ENCODE data around the gene ARHGEF37. TPM values are rescaled to one million over a fixed set of nuclear protein-coding genes. Genes with fewer than 3 reads are reported as not detected.
A peak's percentile ranks its signal among the peaks of the same experiment; 100 is the strongest.

The ARHGEF37 gene
- total RNA-seq, 4 donors from 2014 or later, result 10.2 to 21.4 (median 15.3) TPM

GRCh38 chr5:149610589-149611255 lies 29.4 kb downstream of the ARHGEF37 start:
- no peak overlapping the region for H3K4me3 ChIP-seq
- DNase-seq, result no peak

GRCh38 chr5:149611326-149611725 lies 30.0 kb downstream of the ARHGEF37 start:
- no peaks in the 10 kb centered on the region for H3K9me3 ChIP-seq
- no peaks in the 10 kb centered on the region for H3K27me3 ChIP-seq
- H3K4me3 ChIP-seq, result no peak overlapping the region
- DNase-seq, result peak in 2 of 3 donors; percentile 78 to 80
- peaks cover 0 to 30% (median 10%) of the 10 kb centered on the region in 4 donors for H3K4me1 ChIP-seq
- H3K27ac ChIP-seq, result peak overlapping the region in 3 of 4 donors; percentile 35 to 86 (median 66)
- TF ChIP-seq, protein P1, sequence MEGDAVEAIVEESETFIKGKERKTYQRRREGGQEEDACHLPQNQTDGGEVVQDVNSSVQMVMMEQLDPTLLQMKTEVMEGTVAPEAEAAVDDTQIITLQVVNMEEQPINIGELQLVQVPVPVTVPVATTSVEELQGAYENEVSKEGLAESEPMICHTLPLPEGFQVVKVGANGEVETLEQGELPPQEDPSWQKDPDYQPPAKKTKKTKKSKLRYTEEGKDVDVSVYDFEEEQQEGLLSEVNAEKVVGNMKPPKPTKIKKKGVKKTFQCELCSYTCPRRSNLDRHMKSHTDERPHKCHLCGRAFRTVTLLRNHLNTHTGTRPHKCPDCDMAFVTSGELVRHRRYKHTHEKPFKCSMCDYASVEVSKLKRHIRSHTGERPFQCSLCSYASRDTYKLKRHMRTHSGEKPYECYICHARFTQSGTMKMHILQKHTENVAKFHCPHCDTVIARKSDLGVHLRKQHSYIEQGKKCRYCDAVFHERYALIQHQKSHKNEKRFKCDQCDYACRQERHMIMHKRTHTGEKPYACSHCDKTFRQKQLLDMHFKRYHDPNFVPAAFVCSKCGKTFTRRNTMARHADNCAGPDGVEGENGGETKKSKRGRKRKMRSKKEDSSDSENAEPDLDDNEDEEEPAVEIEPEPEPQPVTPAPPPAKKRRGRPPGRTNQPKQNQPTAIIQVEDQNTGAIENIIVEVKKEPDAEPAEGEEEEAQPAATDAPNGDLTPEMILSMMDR (IDR thresholded peaks at IDR 0.05), result no peak
- no peak for TF ChIP-seq POLR2A (IDR thresholded peaks at IDR 0.05)
- H3K36me3 ChIP-seq, result peaks cover 0 to 16% (median 0%) of the 10 kb centered on the region in 3 donors

More at GRCh38 chr5:149610589-149611255, 29.4 kb downstream of the ARHGEF37 start:
- Histone ChIP-seq H3K27me3 (no peaks in the 10 kb centered on the region), H3K36me3 (peaks cover 0 to 16% (median 0%) of the 10 kb centered on the region in 3 donors), H3K9me3 (no peaks in the 10 kb centered on the region), H3K4me1 (peaks cover 0 to 36% (median 10%) of the 10 kb centered on the region in 4 donors), H3K27ac (peak overlapping the region in 3 of 4 donors; percentile 35 to 86 (median 66))
- no peak for TF ChIP-seq POLR2A (IDR thresholded peaks at IDR 0.05)
- TF ChIP-seq, protein P1 (IDR thresholded peaks at IDR 0.05), result no peak

DNA sequence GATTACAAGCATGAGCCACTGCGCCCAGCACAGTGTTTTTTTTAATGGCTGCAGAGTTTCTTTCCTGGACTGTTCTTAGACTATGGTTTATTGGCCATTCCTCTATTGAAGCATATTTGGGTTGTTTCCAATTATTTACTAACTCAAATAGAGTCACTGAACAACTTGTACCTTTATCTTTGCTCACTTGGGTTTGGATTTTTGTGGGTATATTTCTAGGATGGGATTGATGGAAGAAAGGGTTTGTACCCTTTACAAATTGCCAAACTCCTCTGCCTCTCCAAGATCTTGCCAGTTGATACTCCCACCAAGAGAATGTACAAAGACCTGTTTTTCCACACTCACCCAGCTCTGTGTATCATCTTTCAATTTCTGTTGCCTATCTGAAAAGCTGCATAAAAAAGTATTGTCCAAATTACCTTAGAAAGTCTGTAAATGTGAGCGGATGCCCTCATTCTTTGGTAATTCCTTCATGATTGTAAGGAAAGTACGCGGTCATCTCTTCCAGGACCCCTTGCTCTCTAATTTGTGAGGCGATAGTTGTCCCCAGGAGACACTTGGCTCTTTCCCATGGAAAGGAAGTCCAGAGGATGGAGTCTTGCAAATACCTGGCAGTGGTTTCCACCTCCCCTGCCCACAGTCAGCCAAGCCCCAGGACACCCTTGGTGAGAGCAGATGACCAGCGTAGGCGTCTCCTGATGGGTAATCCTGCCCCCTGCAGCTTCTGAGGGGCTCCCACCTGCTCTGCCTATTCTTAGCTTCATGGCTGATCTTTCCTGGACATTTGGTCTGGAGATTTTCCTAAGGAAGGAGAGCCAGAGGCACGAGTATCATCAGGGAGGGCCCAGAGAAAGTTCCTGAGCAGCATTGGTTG lies 33.0 kb downstream of the ARHGEF37 start:
- H3K9me3 ChIP-seq, result no peaks in the 10 kb centered on the region
- H3K4me1 ChIP-seq, result peaks cover 6 to 22% (median 8%) of the 10 kb centered on the region in 4 donors
- H3K36me3 ChIP-seq, result peaks cover 0 to 40% (median 0%) of the 10 kb centered on the region in 3 donors
- TF ChIP-seq, protein P1 (IDR thresholded peaks at IDR 0.05), result no peak
- TF ChIP-seq POLR2A (IDR thresholded peaks at IDR 0.05), result no peak
- no peak for DNase-seq
- H3K27me3 ChIP-seq, result no peaks in the 10 kb centered on the region
- no peak overlapping the region for H3K27ac ChIP-seq
- no peak overlapping the region for H3K4me3 ChIP-seq

DNA sequence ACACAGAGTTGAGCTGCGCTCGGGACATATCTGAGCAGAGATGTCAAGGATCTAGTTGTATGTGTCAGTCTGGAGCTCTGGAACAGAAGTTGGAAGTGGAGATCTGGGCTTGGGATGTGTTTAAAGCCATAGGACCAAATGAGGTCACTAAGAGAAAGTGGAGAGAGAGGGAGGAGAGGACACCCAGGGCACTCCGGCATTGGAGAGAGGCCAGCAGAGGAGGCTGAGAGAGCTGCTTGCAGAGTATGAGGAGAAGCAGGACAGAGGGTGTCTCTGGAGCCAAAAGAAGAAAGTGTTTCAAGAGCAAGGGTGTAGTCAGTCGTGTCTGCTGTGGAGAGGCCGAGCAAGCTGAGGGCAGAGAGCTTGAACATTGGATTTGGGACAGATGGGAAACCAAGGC lies 34.7 kb downstream of the ARHGEF37 start:
- DNase-seq, result no peak
- Histone ChIP-seq H3K27me3 (no peaks in the 10 kb centered on the region), H3K4me1 (peaks cover 0 to 15% (median 8%) of the 10 kb centered on the region in 4 donors), H3K9me3 (no peaks in the 10 kb centered on the region), H3K4me3 (no peak overlapping the region), H3K27ac (peak overlapping the region in 1 of 4 donors; percentile 23), H3K36me3 (peaks cover 0 to 35% (median 0%) of the 10 kb centered on the region in 3 donors)
- TF ChIP-seq, protein P1 (IDR thresholded peaks at IDR 0.05), result no peak
- TF ChIP-seq POLR2A (IDR thresholded peaks at IDR 0.05), result no peak

DNA sequence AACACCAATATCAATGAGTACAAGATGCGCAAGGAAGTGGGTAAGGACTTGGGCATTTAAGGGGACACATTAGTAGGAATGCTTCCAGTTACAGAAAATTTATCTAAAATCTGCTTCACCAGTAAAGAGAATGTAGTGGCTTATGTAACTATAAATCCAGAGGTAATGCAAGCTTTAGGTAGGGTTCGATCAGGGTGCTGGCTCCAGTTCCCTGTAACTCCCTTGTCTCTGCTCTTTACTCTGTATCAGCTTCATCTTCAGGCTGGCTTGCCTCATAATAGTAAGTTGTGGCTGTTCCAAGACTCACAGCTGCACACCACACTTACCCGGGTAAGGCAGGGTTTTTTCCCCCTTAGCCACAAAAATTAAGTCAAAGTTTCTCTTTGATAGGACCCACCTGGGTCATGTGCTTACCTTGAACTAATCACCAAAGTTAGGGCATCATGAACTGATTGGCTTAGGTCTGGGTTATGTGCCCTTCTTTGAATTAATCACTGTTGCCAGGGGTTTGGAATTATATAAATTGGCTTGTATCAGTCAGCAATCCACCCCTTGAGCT lies 35.5 kb downstream of the ARHGEF37 start:
- H3K4me1 ChIP-seq, result peaks cover 0 to 8% (median 3%) of the 10 kb centered on the region in 4 donors
- H3K4me3 ChIP-seq, result no peak overlapping the region
- no peak for TF ChIP-seq POLR2A (IDR thresholded peaks at IDR 0.05)
- TF ChIP-seq, protein P1 (IDR thresholded peaks at IDR 0.05), result no peak
- peaks cover 0 to 42% (median 0%) of the 10 kb centered on the region in 3 donors for H3K36me3 ChIP-seq
- no peaks in the 10 kb centered on the region for H3K27me3 ChIP-seq
- H3K27ac ChIP-seq, result peak overlapping the region in 2 of 4 donors; percentile 23 to 38
- no peaks in the 10 kb centered on the region for H3K9me3 ChIP-seq
- DNase-seq, result no peak

All from Peyer's patch (tissue), 4 donors.